HG03460 (cell line): ENCODE measurements around the gene FOXR1.
"Not testable (repeated sequence)": the region's sequence is repeated elsewhere in the genome, so short reads cannot be mapped to it uniquely, and the experiment has no call there.

Source experiments
- ATAC-seq: cut with Tn5 transposase; IDR thresholded peaks from one replicate; pipeline ENCODE4 v1.9.1; 2021; ENCODE audit not compliant: unreplicated experiment

Gene FOXR1

DNA sequence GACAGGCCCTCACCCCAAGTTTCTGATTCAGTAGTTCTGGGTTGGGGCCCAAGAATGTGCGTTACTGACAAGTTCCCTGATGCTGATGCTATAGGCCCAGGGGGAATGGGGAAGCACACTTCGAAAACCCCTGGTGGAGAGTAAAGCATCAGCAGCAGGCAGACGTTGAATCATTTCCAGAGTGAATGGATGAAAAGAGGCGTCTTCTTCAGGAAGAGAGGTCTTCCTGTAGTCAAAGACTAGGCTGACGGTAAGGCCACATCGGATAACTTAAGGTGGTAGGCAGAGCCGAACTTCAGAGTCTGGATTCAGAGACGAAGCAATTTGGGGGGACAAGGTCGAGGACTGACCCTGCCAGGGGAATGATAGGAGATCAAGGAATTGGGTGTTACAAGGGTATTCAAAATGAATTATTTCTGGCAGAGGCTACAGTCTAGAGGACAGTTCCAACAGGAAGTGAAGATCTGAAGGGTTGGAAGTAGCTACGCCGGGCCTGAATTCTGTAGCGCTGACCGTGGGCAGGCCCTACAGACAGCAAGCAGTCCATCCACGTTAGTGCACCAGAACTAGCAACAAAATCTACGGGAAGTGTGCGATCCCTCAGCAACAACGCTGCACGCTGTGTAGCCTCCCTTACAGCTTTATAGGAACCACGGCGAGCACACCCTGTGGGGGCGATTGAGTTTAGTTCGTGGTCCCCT, 25.5 kb downstream of the FOXR1 start:
- peak; percentile 19 for ATAC-seq

DNA sequence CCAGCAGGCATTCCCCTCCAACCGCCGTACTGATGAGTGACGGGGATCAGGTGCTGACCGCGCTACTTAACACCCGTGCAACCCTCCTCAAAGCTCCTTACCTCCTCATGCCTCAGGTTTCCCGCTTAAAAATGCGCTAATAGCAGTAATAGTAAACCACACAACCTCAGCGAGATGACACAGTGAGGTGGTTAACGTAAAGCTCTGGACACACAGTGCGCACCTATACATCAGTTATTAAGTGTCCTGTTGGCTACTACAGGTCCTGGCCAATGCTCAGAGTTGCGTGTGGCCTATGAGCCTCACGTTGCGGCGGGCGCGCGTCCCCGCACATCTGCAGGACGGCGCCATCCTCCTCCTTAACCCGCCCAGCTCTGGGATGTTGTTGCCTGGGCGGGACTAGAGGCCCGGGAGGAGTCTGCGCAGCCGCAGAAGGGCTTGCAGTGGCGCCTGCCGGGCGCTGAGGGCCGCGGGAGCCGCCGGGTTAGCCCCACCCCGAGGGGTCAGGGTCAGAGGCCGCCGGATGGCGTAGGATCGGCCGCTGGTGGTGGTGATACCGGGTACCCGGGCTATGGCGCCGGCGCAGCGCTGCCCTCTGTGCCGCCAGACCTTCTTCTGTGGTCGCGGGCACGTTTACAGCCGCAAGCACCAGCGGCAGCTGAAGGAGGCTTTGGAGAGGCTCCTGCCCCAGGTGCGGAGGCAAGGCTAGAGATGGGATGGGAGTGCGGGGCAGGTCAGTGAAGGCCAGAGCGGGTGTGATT, 26.2 kb downstream of the FOXR1 start, which contains the start of gene CENATAC:
CENATAC (plus strand) TSS at position 512 of the 761 bp plus-strand sequence; CDS start at position 572, 60 bp downstream.
- ATAC-seq, result peak; percentile 87

DNA sequence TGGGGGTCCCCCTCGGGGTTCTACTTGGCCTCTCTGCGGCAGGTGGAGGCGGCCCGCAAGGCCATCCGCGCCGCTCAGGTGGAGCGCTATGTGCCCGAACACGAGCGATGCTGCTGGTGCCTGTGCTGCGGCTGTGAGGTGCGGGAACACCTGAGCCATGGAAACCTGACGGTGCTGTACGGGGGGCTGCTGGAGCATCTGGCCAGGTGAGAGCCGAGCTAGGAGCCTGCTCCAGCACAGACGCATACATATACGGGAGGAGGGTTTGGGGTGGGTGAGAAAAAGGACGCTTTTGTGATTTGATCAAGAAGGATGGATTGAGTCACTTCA, 26.8 kb downstream of the FOXR1 start:
- ATAC-seq, result peak; percentile 3

DNA sequence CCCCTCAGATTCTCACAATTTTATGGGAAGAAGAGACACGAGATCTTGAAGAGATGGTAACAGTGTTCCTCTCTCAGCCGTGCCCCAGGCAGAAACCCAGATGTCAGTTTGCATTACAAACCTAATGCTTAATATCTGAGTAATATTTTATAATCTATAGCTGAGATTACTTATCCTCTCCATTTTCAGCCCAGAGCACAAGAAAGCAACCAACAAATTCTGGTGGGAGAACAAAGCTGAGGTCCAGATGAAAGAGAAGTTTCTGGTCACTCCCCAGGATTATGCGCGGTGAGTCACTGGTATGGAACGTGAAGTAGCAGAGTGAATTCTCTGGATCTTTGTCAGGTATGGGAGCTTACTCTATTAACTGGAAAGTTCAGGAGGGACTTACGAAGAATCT, 27.3 kb downstream of the FOXR1 start:
- ATAC-seq, result no peak

DNA sequence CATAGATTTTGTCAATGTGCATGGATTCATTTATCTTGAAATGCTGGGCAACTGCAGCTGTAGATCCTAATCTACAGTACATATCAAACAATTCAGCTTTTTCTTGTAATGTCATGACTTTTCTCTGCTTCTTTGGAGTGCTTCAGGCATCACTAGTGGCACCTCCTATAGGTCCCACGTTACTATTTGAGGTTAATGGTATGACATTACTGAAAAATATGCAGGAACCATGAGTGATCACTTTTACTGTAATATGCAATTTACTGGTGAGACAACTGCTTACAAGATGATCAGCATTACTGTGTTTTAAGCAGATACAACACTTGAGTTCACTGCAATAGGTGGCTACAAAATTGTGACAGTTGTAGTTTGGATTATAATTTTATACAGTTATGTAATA, 29.3 kb downstream of the FOXR1 start:
- no peak for ATAC-seq

DNA sequence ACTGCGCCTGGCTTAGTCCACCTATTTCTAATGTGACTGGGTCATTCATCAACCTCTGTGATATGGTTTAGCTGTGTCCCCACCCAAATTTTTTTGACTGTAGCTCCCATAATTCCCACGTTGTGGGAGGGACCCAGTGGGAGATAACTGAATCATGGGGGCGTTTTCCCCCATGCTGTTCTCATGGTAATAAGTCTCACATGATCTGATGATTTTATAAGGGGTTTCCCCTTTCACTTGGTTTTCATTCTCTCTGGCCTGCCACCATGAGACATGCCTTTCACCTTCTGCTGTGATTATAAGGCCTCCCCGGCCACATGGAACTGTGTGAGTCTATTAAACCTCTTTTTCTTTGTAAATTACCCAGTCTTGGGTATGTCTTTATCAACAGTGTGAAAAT, 35.1 kb downstream of the FOXR1 start:
- no peak for ATAC-seq

DNA sequence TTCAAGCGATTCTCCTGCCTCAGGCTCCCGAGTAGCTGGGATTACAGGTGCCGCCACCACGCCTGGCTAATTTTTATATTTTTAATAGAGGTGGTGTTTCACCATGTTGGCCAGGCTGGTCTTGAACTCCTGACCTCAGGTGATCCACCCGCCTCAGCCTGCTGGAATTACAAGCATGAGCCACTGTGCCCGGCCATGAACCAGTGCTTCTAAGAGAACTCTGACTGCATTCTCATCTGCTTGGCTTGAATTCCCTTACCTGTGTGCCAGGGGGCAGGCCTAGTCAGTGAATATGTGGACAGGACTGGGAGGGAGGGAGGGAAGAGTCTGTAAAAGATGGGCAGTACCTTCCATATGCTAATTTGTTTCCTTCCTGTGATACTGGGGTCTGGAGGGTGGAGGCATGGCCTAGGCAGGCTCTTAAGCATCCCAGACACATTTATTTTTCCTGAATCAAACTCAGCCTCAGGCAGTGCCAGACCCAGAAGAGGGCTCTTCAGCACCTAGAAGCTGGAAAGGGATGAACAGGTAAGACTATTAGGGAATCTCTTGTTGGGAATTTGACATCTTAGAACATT, 40.0 kb downstream of the FOXR1 start:
- ATAC-seq, result no peak

DNA sequence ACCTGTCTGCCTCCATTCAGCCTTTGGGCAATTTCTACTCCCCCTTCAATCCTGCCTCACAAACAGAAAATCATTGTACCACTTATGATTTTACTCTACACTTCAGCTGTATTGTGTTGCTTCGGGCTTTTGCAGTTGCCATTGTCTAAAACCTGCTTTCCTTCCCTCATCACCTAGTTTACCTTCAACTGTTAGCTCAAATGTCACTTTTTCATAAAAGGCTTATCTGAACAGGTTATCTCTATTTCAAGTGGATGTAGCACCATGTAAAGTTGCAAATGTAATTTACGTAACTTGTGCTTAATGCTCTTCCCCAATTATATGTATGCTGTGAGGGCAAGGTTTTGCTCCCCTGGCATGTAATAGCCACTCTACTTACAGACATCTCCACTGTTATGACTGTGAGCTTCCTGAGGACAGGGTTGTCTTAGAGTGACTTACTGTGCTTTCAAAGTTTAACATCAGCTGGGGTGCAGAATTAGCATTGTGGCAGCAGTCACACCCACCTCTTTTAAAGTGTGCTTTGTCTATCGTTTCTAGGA, 41.1 kb downstream of the FOXR1 start:
- ATAC-seq, result no peak

DNA sequence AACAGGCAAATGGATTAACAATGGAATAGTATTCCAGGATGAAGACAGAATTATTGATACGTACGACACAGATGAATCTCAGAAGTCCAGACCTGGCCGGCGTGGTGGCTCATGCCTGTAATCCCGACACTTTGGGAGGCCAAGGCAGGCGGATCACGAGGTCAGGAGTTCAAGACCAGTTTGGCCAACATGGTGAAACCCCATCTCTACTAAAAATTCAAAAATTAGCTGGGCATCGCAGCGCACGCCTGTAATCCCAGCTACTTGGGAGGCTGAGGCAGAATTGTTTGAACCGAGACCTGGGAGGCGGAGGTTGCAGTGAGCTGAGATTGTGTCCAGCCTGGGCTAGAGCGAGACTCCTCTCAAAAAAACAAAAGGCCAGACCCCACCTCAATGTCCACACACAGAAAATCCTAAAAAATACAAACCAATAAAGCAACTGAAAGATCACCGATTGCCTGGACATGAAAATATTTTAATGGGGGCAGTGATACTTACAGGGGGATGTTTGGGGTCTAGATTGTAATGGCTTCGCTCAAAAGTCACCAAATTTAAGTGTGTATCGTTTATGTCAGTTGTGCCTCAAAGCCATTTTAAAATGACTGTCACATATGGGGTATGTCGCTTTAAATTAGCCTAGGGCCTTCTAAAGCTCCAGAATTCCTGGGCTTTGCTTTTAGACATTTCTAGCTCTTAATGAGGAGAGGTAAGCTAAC, 42.8 kb downstream of the FOXR1 start:
- no peak for ATAC-seq

DNA sequence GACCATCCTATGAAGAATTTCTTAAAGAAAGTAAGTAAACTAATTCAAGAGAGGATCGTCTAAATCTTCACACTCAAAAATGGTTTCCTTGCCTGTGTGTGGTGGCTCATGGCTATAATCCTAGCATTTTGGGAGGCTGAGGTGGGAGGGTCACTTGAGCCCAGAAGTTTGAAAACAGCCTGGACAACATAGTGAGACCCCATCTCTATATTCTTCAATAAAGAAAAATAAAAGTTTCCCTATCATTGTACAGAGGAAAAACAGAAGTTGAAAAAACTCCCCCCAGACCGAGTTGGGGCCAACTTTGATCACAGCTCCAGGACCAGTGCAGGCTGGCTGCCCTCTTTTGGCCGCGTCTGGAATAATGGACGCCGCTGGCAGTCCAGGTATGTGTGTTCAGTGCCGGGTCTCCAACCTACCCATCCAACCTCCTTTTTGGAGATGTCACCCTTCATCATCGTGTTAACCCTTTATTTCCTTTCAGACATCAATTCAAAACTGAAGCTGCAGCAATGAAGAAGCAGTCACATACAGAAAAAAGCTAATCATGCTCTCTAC, 43.6 kb downstream of the FOXR1 start:
- no peak for ATAC-seq

DNA sequence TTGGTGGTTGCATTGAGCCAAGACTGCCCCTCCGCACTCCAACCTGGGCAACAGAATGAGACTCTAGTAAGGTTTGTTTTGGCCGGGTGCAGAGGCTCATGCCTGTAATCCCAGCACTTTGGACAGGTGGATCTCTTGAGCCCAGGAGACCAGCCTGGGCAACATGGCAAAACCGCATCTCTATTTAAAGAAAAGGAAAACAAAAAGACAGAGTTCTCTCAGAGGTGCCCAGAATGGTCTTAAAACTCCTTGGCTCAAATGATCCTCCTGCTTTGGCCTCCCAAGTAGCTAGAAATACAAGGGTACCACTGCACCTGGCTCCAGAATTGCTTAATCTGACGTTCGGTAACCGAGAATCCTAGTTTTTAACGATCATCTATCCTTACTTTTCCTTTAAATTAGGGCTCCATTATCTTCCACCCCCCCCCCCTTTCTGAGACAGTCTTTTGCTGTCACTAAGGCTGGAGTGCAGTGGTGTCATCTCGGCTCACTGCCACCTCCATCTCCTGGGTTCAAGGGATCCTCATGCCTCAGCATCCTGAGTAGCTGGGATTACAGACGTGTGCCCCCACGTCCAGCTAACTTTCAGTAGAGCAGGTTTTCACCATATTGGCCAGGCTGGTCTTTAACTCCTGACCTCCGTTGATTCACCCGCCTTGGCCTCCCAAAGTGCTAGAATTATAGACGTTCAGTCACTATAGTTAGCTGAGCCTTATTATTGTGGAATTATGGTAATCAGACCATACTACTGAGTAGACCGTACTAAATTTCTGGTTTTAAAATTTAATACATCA, 44.9 kb downstream of the FOXR1 start:
- no peak for ATAC-seq

DNA sequence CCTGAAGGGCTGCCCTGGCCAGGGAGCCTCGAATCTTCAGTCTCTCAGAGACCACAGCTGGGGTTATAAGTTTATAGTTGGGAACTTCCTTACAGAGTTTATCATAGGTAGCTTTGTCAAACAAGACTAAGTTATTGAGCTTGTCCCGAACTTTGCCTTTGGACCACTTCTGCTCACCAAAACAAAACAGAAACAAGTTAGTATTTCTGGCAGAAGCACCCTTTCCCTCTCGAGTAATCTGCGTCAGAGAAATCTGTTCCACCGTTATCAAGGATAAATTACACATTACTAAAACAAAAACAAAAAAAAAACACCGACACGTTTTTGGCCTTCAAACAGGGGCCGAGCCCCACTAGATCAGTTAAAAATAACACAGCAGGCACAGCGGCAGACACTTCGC, 45.8 kb downstream of the FOXR1 start:
- not testable (repeated sequence) for ATAC-seq

DNA sequence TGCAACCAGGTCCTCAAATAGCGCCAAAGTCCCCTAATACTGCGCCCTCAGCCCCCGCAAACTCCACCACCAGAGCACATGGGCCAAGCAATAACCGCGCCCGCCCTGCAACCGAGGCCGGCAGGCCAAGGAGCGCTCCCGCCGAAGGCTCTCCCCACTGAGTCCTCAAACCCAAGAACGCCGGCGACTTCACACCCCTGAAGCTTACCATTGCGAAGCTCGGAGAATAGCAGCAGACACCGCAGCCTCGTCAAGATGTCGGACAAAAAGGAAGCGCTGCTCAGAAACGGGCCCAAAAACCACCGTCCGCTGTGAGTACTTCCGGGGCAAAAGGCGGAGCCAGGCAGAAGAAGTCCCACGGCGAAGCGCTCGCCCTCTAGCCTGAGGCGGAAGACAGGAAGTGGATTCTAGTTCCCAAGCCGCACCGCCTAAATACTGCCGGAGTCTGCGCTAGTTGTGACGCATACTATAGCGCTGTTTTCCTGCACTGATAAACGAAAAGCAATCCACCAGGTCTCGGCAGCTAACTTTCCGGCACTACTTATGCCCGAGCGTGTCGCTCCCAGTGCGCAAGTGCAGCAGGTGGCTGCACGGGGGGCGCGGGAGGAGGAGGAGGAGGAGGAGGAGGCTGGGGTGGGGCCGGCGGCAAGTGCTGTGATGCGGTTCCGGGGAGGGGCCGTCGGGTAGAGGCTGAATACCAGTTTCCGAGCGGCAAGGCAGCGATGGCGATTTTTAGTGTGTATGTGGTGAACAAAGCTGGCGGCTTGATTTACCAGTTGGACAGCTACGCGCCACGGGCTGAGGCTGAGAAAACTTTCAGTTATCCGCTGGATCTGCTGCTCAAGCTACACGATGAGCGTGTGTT, 46.7 kb downstream of the FOXR1 start, which contains the start of the genes RPS25 and TRAPPC4:
RPS25 (minus strand) TSS at position 270 of the 865 bp plus-strand sequence; CDS start at position 211, 59 bp downstream.
TRAPPC4 (plus strand) TSS at position 693 of the 865 bp plus-strand sequence; CDS start at position 723, 30 bp downstream.
- peak; percentile 84 for ATAC-seq

DNA sequence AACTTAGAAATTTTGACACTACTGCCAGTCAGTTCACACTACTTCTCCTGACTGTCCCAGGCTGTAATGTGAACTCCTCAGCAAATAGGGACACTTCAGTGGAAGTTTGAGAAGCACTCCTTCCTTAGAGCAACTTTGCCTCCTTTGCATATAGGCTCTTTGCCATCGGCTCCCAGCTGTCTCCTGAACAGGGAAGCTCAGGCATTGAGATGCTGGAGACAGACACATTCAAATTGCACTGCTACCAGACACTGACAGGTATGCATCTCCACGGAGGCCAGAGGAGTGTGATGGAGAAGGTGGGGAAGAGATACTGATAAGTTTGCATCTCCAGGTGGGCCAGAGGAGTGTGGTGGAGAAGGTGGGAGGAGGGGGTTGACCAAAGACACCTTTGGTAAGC, 48.4 kb downstream of the FOXR1 start:
- no peak for ATAC-seq

DNA sequence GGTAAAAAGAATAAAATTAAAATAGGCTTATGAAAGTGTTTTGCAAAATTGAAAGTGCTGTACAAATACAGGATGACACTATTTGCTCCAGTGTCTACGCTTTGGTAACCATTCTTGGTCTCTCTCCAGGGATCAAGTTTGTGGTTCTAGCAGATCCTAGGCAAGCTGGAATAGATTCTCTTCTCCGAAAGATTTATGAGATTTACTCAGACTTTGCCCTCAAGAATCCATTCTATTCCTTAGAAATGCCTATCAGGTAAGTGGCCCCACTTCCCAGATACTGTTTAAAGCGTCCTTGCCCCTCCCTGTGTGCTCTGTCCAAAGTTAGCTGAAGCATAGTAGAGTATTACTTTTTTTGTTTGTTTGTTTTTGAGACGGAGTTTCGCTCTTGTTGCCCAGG, 50.1 kb downstream of the FOXR1 start:
- no peak for ATAC-seq

DNA sequence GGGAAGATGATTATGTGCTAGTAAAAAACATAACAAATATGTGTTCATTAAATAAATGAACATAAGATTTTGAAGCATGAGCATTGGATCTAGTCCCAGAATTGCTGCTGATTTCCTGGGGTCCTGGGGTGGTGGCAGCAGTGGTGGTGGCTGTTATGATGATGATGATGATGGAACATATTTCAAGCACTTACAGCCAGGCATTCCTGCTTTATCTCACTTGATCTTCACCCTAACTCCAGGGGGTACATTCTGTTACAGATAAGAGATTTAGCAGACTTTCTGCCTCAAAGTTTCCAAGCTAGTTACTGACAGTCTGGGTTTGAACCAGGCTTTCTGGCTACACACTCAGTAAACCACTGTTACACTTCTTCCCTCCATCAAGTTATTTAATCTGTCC, 52.2 kb downstream of the FOXR1 start:
- no peak for ATAC-seq

DNA sequence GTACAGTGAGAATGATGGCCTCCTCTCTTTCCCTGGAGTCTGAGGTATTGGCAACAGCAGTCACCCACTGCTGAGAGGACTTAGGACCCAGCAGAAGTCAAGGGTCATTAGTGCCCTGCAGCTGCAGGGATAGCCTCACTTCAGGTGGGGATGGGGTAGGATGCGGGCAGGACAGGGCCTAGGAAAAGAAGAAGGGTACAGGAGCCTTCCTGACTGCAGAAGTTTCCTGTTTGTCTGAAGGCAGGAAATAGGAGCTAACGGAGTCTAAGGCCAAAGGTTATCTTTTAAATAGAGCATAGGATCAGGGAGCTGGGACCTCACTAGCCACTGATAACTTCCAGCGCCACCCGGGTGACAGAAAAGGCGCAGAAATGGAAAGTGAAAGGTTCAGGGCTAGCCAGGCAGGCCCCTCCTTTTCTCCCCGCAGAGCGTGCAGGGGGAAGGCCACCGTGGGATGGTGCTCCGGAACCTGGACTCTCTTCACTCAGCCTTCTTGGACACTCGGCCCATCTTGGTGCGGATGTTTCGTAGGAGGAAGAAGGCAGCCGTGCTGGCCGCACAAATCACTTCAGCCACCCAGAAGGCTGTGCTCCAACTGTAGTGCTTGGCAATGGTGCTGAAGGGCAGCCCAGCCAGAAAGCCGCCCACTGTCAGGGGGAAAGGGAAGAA, 53.0 kb downstream of the FOXR1 start:
- ATAC-seq, result no peak

DNA sequence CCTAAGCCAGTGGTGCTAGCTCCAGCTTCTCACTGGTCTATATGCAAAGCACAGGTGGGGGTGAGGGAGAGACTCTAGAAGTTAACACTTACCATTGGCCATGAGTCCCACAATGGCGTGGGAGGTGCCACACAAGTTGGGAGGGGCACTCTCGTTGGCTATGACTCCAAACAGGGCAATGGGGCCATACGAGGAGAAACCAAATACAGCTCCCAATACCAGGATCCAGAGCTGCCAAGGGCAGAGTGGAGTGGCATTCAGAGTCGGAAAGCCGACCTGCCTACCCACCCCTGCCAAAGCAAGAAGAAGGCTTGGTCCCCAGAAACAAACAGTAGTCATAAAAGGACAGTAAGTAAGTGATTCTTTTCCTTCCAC, 53.5 kb downstream of the FOXR1 start:
- ATAC-seq, result no peak

DNA sequence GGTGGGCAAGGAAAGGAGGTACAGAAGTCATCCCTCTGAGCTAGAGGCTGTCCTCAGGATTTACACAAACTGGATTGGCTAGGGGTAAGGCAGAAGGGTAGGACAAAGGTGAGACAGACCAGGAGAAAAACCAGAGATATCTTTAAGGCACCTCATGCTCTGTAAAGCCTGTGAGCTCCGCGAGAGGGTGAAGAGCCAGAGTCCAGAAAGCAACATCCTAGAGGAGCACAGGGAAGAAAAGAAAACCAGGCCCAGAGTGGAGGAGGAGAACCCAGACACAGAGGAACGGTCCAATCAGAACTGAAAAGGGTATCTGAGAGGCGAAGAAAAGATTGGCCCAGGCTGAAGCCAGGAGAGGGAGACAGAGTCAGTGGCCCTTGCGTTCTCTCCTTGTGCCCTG, 54.0 kb downstream of the FOXR1 start:
- no peak for ATAC-seq
